Adrenal gland (tissue), 5 donors: Measurements from ENCODE around the gene KIRREL3.

ENCODE experiments used
- POLR2A ChIP-seq, 2 donors: fragments of 450-650 bp; IDR thresholded peaks; one replicate each; pipeline ENCODE4 v1.6.1; 2017; ENCODE audit warnings: antibody characterized with exemption in 2 of 2, mild to moderate bottlenecking in 2 of 2, moderate library complexity in 1 of 2
- TF ChIP-seq, protein P1 (sequence below), 6 experiments: fragments of 450-650 bp in 4 of 6; fragments of 200-600 bp in 2 of 6; sonication (generic) in 1 of 6; IDR thresholded peaks; 1 replicate in 5 of 6; 2 replicates in 1 of 6; pipeline versions ENCODE4 v1.5.1 to v1.8.0; 2016 to 2021; ENCODE audit warnings: antibody characterized with exemption in 6 of 6, mild to moderate bottlenecking in 2 of 6, moderate library complexity in 1 of 6
- donor health status: DM: no; HTN: no; CAD: no.

DNA sequence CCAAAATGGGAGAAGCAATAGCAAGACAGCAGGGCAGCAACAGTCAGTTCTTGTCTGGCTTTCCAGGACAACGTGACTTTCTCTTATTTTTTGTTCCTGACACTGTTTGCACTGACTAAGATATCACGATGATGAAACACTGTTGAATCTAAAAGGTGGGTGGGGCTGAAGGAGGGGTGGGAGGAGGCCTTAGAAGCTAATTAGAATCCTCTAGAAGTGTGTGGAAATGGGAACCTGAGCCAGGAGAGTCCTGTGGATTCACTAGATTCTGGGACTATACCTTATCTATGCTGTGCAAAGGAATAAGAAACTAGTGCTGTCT is 344.8 kb downstream of the KIRREL3 start:
- TF ChIP-seq POLR2A (IDR thresholded peaks at IDR 0.05), result no peak
- TF ChIP-seq, protein P1, sequence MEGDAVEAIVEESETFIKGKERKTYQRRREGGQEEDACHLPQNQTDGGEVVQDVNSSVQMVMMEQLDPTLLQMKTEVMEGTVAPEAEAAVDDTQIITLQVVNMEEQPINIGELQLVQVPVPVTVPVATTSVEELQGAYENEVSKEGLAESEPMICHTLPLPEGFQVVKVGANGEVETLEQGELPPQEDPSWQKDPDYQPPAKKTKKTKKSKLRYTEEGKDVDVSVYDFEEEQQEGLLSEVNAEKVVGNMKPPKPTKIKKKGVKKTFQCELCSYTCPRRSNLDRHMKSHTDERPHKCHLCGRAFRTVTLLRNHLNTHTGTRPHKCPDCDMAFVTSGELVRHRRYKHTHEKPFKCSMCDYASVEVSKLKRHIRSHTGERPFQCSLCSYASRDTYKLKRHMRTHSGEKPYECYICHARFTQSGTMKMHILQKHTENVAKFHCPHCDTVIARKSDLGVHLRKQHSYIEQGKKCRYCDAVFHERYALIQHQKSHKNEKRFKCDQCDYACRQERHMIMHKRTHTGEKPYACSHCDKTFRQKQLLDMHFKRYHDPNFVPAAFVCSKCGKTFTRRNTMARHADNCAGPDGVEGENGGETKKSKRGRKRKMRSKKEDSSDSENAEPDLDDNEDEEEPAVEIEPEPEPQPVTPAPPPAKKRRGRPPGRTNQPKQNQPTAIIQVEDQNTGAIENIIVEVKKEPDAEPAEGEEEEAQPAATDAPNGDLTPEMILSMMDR (IDR thresholded peaks at IDR 0.05), result no peak
